MCF 10A (cell line): ENCODE measurements around the gene UACA. TPM values are rescaled to one million over a fixed set of nuclear protein-coding genes. Genes with fewer than 3 reads are reported as not detected.

Source experiments
- BruUV-seq: library from RNA; stranded (reverse); fragments of 400-500 nt; replicated peaks from 2 replicates; lab custom pipeline; 2021; lab: Mats Ljungman, UMichigan
- CTCF ChIA-PET: fragments of 300-600 bp; sonication (Branson Sonifier 250); formaldehyde crosslinking; extraction: SDS; loops from one replicate; lab custom pipeline; 2021; ENCODE audit warnings: antibody characterized with exemption, inconsistent platforms; lab: Yijun Ruan, JAX
- POLR2A ChIA-PET: fragments of 300-600, 350-650 bp; sonication (Branson Sonifier 250); formaldehyde crosslinking; extraction: SDS; loops from one replicate; lab custom pipeline; 2020; ENCODE audit warnings: antibody characterized with exemption, inconsistent platforms; lab: Yijun Ruan, JAX
- DNase-seq: peaks from one replicate; pipeline ENCODE4 v3.0.0-alpha.2; 2018; ENCODE audit not compliant: unreplicated experiment
- H3K27ac Mint-ChIP-seq: one replicate; pipeline ENCODE4 v1.8.0; 2022; ENCODE audit warnings: mild to moderate bottlenecking, low read depth, mixed read lengths; ENCODE audit not compliant: unreplicated experiment
- H3K27me3 Mint-ChIP-seq: one replicate; pipeline ENCODE4 v1.8.0; 2022; ENCODE audit warnings: mixed read lengths; ENCODE audit not compliant: insufficient read depth, unreplicated experiment
- H3K36me3 Mint-ChIP-seq: one replicate; pipeline ENCODE4 v1.8.0; 2022; ENCODE audit warnings: mild to moderate bottlenecking, moderate library complexity, mixed read lengths; ENCODE audit not compliant: insufficient read depth, unreplicated experiment
- H3K4me1 Mint-ChIP-seq: one replicate; pipeline ENCODE4 v1.8.0; 2022; ENCODE audit warnings: mixed read lengths; ENCODE audit not compliant: insufficient read depth, unreplicated experiment
- H3K4me3 Mint-ChIP-seq: one replicate; pipeline ENCODE4 v1.8.0; 2022; ENCODE audit warnings: mild to moderate bottlenecking, moderate library complexity, mixed read lengths; ENCODE audit not compliant: unreplicated experiment
- H3K9me3 Mint-ChIP-seq: one replicate; pipeline ENCODE4 v1.8.0; 2022; ENCODE audit warnings: mixed read lengths; ENCODE audit not compliant: unreplicated experiment
- CTCF ChIP-seq: fragments of 200-600 bp; IDR thresholded peaks from one replicate; pipeline ENCODE4 v1.8.0; 2022; ENCODE audit warnings: antibody characterized with exemption, mild to moderate bottlenecking; ENCODE audit not compliant: unreplicated experiment
- intact Hi-C: fragments of 100-400 bp; cut with micrococcal nuclease; formaldehyde crosslinking; loops from 2 replicates; pipeline ENCODE4 v1.14.1; 2022
- total RNA-seq: library from RNA; stranded (reverse); gene quantifications from 2 replicates; pipeline ENCODE4 v1.2.3, GENCODE V29; 2022

UACA gene
- total RNA-seq, 1 experiment from 2014 or later: 37.0 TPM

- CTCF ChIA-PET: interaction anchor here (0.6 kb wide), 1 partner anchor 1038 kb away, joined by 3 read pairs; no protein-coding TSS in a partner anchor
- H3K36me3 Mint-ChIP-seq: no peaks in the 10 kb centered on the region
- peak overlapping the region; percentile 93 for H3K4me3 Mint-ChIP-seq
- peak overlapping the region; percentile 85 for H3K27ac Mint-ChIP-seq
- no peaks in the 10 kb centered on the region for H3K9me3 Mint-ChIP-seq
- no peaks in the 10 kb centered on the region for H3K27me3 Mint-ChIP-seq
- DNase-seq: peak; percentile 75
- POLR2A ChIA-PET: interaction anchor here (1.0 to 1.9 kb wide), 5 partner anchors 8 to 43 kb away, joined by 6 to 29 read pairs (median 8); no protein-coding TSS in a partner anchor
- intact Hi-C loops: loop anchor here (1.0 to 5.0 kb wide), 2 partner anchors 35 to 50 kb away; no protein-coding TSS in a partner anchor
- no peak for TF ChIP-seq CTCF
- BruUV-seq: no TSS peak
- H3K4me1 Mint-ChIP-seq: peaks cover 20% of the 10 kb centered on the region
Measured at GRCh38 chr15:70762469-70763119, 764 bp downstream of the UACA start.

- no peak for TF ChIP-seq CTCF
- no peaks in the 10 kb centered on the region for H3K36me3 Mint-ChIP-seq
- H3K9me3 Mint-ChIP-seq: no peaks in the 10 kb centered on the region
- BruUV-seq: TSS peak; percentile 43
- POLR2A ChIA-PET: interaction anchor here (0.6 to 1.9 kb wide), 18 partner anchors 9 to 1436 kb away, joined by 3 to 29 read pairs (median 4); partner anchors contain the start of gene LRRC49
- peaks cover 20% of the 10 kb centered on the region for H3K4me1 Mint-ChIP-seq
- intact Hi-C loops: loop anchor here (1.0 to 5.0 kb wide), 2 partner anchors 35 to 50 kb away; no protein-coding TSS in a partner anchor
- no peak for DNase-seq
- CTCF ChIA-PET: interaction anchor here (0.6 to 0.8 kb wide), 4 partner anchors 12 to 1039 kb away, joined by 3 to 7 read pairs (median 3); no protein-coding TSS in a partner anchor
- H3K4me3 Mint-ChIP-seq: peak overlapping the region; percentile 93
- no peaks in the 10 kb centered on the region for H3K27me3 Mint-ChIP-seq
- H3K27ac Mint-ChIP-seq: peak overlapping the region; percentile 85
Measured at GRCh38 chr15:70761931-70762468, 1.4 kb downstream of the UACA start.

- Mint-ChIP-seq H3K27ac (no peak overlapping the region), H3K4me1 (peaks cover 20% of the 10 kb centered on the region), H3K27me3 (no peaks in the 10 kb centered on the region), H3K36me3 (no peaks in the 10 kb centered on the region), H3K9me3 (no peaks in the 10 kb centered on the region), H3K4me3 (peak overlapping the region; percentile 34)
- intact Hi-C loops: loop anchor here (5.0 kb wide), 1 partner anchor 36 kb away; no protein-coding TSS in a partner anchor
- CTCF ChIA-PET: no interaction called here
- no TSS peak for BruUV-seq
- POLR2A ChIA-PET: interaction anchor here (0.7 to 2.0 kb wide), 10 partner anchors 10 to 132 kb away, joined by 3 to 29 read pairs (median 6); no protein-coding TSS in a partner anchor
- no peak for TF ChIP-seq CTCF
- DNase-seq: no peak
Measured at GRCh38 chr15:70761046-70761445, 2.3 kb downstream of the UACA start.
